MG63 (cell line): ENCODE measurements around the gene DAND5. TPM values are rescaled to one million over a fixed set of nuclear protein-coding genes. Genes with fewer than 3 reads are reported as not detected.
A peak's percentile ranks its signal among the peaks of the same experiment; 100 is the strongest.

ENCODE experiments used
- DNase-seq: peaks from one replicate; pipeline ENCODE4 v3.0.0-alpha.2; 2020
- H3K27me3 ChIP-seq: fragments of 250-450 bp; sonication (Bioruptor Pico); 2 replicates; pipeline ENCODE4 v1.5.1; 2020; ENCODE audit warnings: mild to moderate bottlenecking, moderate library complexity
- H3K36me3 ChIP-seq: fragments of 250-450 bp; sonication (Bioruptor Pico); 2 replicates; pipeline ENCODE4 v1.5.1; 2020; ENCODE audit warnings: mild to moderate bottlenecking, moderate library complexity
- H3K4me3 ChIP-seq: fragments of 250-450 bp; sonication (Bioruptor Pico); 2 replicates; pipeline ENCODE4 v1.5.1; 2020; ENCODE audit warnings: mild to moderate bottlenecking, moderate library complexity
- H3K9me3 ChIP-seq: fragments of 250-450 bp; sonication (Bioruptor Pico); 2 replicates; pipeline ENCODE4 v1.5.1; 2020; ENCODE audit warnings: mild to moderate bottlenecking, moderate library complexity
- total RNA-seq: library from RNA; depleted of rRNA; stranded (reverse); fragments of >200 nt; shearing (Covaris generic); gene quantifications from 2 replicates; pipeline ENCODE4 v1.2.3, GENCODE V29; 2014; ENCODE audit warnings: low replicate concordance; rRNA removed

DAND5 gene
- total RNA-seq, 1 experiment from 2014 or later: 0.33 TPM

- Histone ChIP-seq H3K36me3 (peaks cover 52% of the 10 kb centered on the region), H3K27me3 (no peaks in the 10 kb centered on the region), H3K9me3 (no peaks in the 10 kb centered on the region), H3K4me3 (no peak overlapping the region; the same call in 1 of the 2 replicates)
- DNase-seq: no peak
Observed at GRCh38 chr19:13019332-13019731, 50.0 kb downstream of the DAND5 start.

GRCh38 chr19:13020002-13020414 is 50.6 kb downstream of the DAND5 start:
- no peak for DNase-seq
- no peaks in the 10 kb centered on the region for H3K9me3 ChIP-seq
- H3K27me3 ChIP-seq: no peaks in the 10 kb centered on the region
- H3K36me3 ChIP-seq: peaks cover 59% of the 10 kb centered on the region
- no peak overlapping the region for H3K4me3 ChIP-seq

- Histone ChIP-seq H3K27me3 (no peaks in the 10 kb centered on the region), H3K36me3 (peaks cover 75% of the 10 kb centered on the region), H3K9me3 (no peaks in the 10 kb centered on the region), H3K4me3 (peak overlapping the region; percentile 48)
- peak; percentile 82 for DNase-seq
Observed at GRCh38 chr19:13022111-13022858, 52.9 kb downstream of the DAND5 start.

GRCh38 chr19:13022859-13023636 is 53.7 kb downstream of the DAND5 start:
- Histone ChIP-seq H3K4me3 (peak overlapping the region; percentile 48), H3K27me3 (no peaks in the 10 kb centered on the region), H3K9me3 (no peaks in the 10 kb centered on the region), H3K36me3 (peaks cover 75% of the 10 kb centered on the region)
- DNase-seq: peak; percentile 100

GRCh38 chr19:13023656-13024055 is 54.3 kb downstream of the DAND5 start:
- H3K9me3 ChIP-seq: no peaks in the 10 kb centered on the region
- H3K4me3 ChIP-seq: peak overlapping the region; percentile 48
- no peaks in the 10 kb centered on the region for H3K27me3 ChIP-seq
- no peak for DNase-seq
- peaks cover 77% of the 10 kb centered on the region for H3K36me3 ChIP-seq

Other genes starting within 250 kb of the DAND5 start
- 83.5 and 84.5 TPM in 2 replicates for gene TNPO2, start 245.6 kb upstream of the DAND5 start, total RNA-seq
- gene TRIR, start 234.9 kb upstream of the DAND5 start, total RNA-seq: 816 and 999 TPM in 2 replicates
- gene GET3, start 232.1 kb upstream of the DAND5 start, total RNA-seq: 273 and 316 TPM in 2 replicates
- 0.30 TPM in 1 of 2 replicates, not detected in the other for gene BEST2, start 217.8 kb upstream of the DAND5 start, total RNA-seq
- 23.1 and 48.2 TPM in 2 replicates for gene HOOK2, start 194.0 kb upstream of the DAND5 start, total RNA-seq
- gene JUNB, start 178.1 kb upstream of the DAND5 start, total RNA-seq: 82.5 and 125 TPM in 2 replicates
- 279 and 325 TPM in 2 replicates for gene PRDX2, start 167.8 kb upstream of the DAND5 start, total RNA-seq
- 0.99 TPM in 1 of 2 replicates, not detected in the other for gene THSD8, start 167.5 kb upstream of the DAND5 start, total RNA-seq
- 153 and 219 TPM in 2 replicates for gene RNASEH2A, start 163.0 kb upstream of the DAND5 start, total RNA-seq
- gene RTBDN, start 135.0 kb upstream of the DAND5 start, total RNA-seq: 0.95 TPM in 1 of 2 replicates, not detected in the other
- 3.4 and 9.8 TPM in 2 replicates for gene MAST1, start 131.1 kb upstream of the DAND5 start, total RNA-seq
- 23.1 and 38.1 TPM in 2 replicates for gene DNASE2, start 88.1 kb upstream of the DAND5 start, total RNA-seq
- gene KLF1, start 82.4 kb upstream of the DAND5 start, total RNA-seq: not detected in 2 replicates
- 44.1 and 86.8 TPM in 2 replicates for gene GCDH, start 78.4 kb upstream of the DAND5 start, total RNA-seq
- 1.7 and 2.4 TPM in 2 replicates for gene SYCE2, start 50.3 kb upstream of the DAND5 start, total RNA-seq
- gene FARSA, start 35.9 kb upstream of the DAND5 start, total RNA-seq: 184 and 410 TPM in 2 replicates
- gene CALR, start 31.0 kb upstream of the DAND5 start, total RNA-seq: 1,902 and 1,921 TPM in 2 replicates
- 211 and 354 TPM in 2 replicates for gene RAD23A, start 23.7 kb upstream of the DAND5 start, total RNA-seq
- gene GADD45GIP1, start 12.4 kb upstream of the DAND5 start, total RNA-seq: 225 and 240 TPM in 2 replicates
- gene NFIX, start 25.9 kb downstream of the DAND5 start, total RNA-seq: 53.9 and 78.0 TPM in 2 replicates
- not detected in 2 replicates for gene LYL1, start 133.3 kb downstream of the DAND5 start, total RNA-seq
- 127 and 172 TPM in 2 replicates for gene TRMT1, start 147.2 kb downstream of the DAND5 start, total RNA-seq
- 44.6 and 96.4 TPM in 2 replicates for gene NACC1, start 148.7 kb downstream of the DAND5 start, total RNA-seq
- 281 and 371 TPM in 2 replicates for gene STX10, start 180.8 kb downstream of the DAND5 start, total RNA-seq
- gene IER2, start 180.8 kb downstream of the DAND5 start, total RNA-seq: 39.0 and 80.1 TPM in 2 replicates